IMR-90 (cell line): Measurements from ENCODE around the gene LZIC. TPM values are rescaled to one million over a fixed set of nuclear protein-coding genes. Genes with fewer than 3 reads are reported as not detected.

Experiments used
- ATAC-seq: fragments of 200-7000 bp; cut with Tn5 transposase; 2 replicates; pipeline ENCODE4 v1.9.1; 2020; ENCODE audit warnings: low read depth, mild to moderate bottlenecking, moderate library complexity
- BruUV-seq: library from RNA; stranded (reverse); fragments of 400-500 nt; replicated peaks from 2 replicates; lab custom pipeline; 2021; lab: Mats Ljungman, UMichigan
- CTCF ChIA-PET: fragments of 300-600 bp; formaldehyde crosslinking; extraction: SDS; loops from one replicate; lab custom pipeline; 2021; ENCODE audit warnings: antibody characterized with exemption; lab: Yijun Ruan, JAX
- POLR2A ChIA-PET: fragments of 300-600 bp; sonication (Branson Sonifier 250); formaldehyde crosslinking; loops from one replicate; lab custom pipeline; 2022; ENCODE audit warnings: antibody characterized with exemption; ENCODE audit not compliant: unreplicated experiment; lab: Charles Lee
- DNase-seq: peaks from one replicate; pipeline ENCODE4 v3.0.0; 2013
- H2AFZ ChIP-seq: replicated peaks from 2 replicates; pipeline ENCODE3; 2013; ENCODE audit warnings: low read length, mild to moderate bottlenecking; ENCODE audit not compliant: poor library complexity
- H2AK5ac ChIP-seq: 2 replicates; pipeline ENCODE4 v1.6.1; 2013; ENCODE audit warnings: low read depth, low read length, inconsistent platforms
- H2AK9ac ChIP-seq: replicated peaks from 2 replicates; pipeline ENCODE3; 2013; ENCODE audit warnings: mild to moderate bottlenecking, low read depth, low read length, moderate library complexity; ENCODE audit not compliant: poor library complexity
- H2BK120ac ChIP-seq: 2 replicates; pipeline ENCODE4 v1.6.1; 2013; ENCODE audit warnings: low read depth, low read length, inconsistent platforms
- H2BK15ac ChIP-seq: 3 replicates; pipeline ENCODE4 v1.6.1; 2013; ENCODE audit warnings: low read depth, low read length, inconsistent platforms
- H2BK20ac ChIP-seq: 2 replicates; pipeline ENCODE4 v1.6.1; 2013; ENCODE audit warnings: low read depth, mild to moderate bottlenecking, inconsistent platforms, low read length, moderate library complexity
- H2BK5ac ChIP-seq: 2 replicates; pipeline ENCODE4 v1.6.1; 2013; ENCODE audit warnings: mild to moderate bottlenecking, low read depth, low read length, inconsistent platforms; ENCODE audit not compliant: poor library complexity, severe bottlenecking
- H3K14ac ChIP-seq: replicated peaks from 2 replicates; pipeline ENCODE4 v1.6.1; 2013; ENCODE audit warnings: low read depth, low read length, inconsistent platforms
- H3K18ac ChIP-seq: 2 replicates; pipeline ENCODE4 v1.6.1; 2013; ENCODE audit warnings: low read depth, low read length, control low read depth
- H3K23ac ChIP-seq: 2 replicates; pipeline ENCODE4 v1.6.1; 2013; ENCODE audit warnings: low read depth, low read length, inconsistent platforms
- H3K27ac ChIP-seq: 2 replicates; pipeline ENCODE4 v1.5.1; 2013; ENCODE audit warnings: mild to moderate bottlenecking, control low read depth, low read length; ENCODE audit not compliant: insufficient read depth
- H3K27me3 ChIP-seq: 2 replicates; pipeline ENCODE4 v1.6.1; 2013; ENCODE audit warnings: low read length; ENCODE audit not compliant: control insufficient read depth, insufficient read depth
- H3K36me3 ChIP-seq: 2 replicates; pipeline ENCODE4 v1.6.1; 2013; ENCODE audit warnings: low read length, mixed read lengths; ENCODE audit not compliant: control insufficient read depth, insufficient read depth
- H3K4ac ChIP-seq: 2 replicates; pipeline ENCODE4 v1.6.1; 2013; ENCODE audit warnings: low read depth, low read length, inconsistent platforms
- H3K4me1 ChIP-seq: 2 replicates; pipeline ENCODE4 v1.6.1; 2013; ENCODE audit warnings: low read length, mixed read lengths; ENCODE audit not compliant: control insufficient read depth, insufficient read depth
- H3K4me2 ChIP-seq: 2 replicates; pipeline ENCODE4 v1.6.1; 2013; ENCODE audit warnings: low read depth, mild to moderate bottlenecking, control low read depth, low read length, moderate library complexity
- H3K4me3 ChIP-seq: 2 replicates; pipeline ENCODE4 v1.5.1; 2013; ENCODE audit warnings: low read depth, mild to moderate bottlenecking, control low read depth, low read length, moderate library complexity; ENCODE audit not compliant: insufficient read depth
- H3K56ac ChIP-seq: 2 replicates; pipeline ENCODE4 v1.6.1; 2013; ENCODE audit warnings: low read length, inconsistent platforms; ENCODE audit not compliant: insufficient read depth; ENCODE audit errors: extremely low read depth
- H3K79me1 ChIP-seq, 2 experiments: 2 replicates each; pipeline ENCODE4 v1.6.1; 2013; ENCODE audit warnings: low read length in 2 of 2, inconsistent platforms in 1 of 2, low read depth in 1 of 2
- H3K9ac ChIP-seq: 2 replicates; pipeline ENCODE4 v1.6.1; 2013; ENCODE audit warnings: low read depth, low read length, control low read depth
- H3K9me1 ChIP-seq: 2 replicates; pipeline ENCODE4 v1.6.1; 2013; ENCODE audit warnings: low read length, inconsistent platforms; ENCODE audit not compliant: insufficient read depth
- H3K9me3 ChIP-seq: 2 replicates; pipeline ENCODE4 v1.6.1; 2013; ENCODE audit warnings: low read length; ENCODE audit not compliant: control insufficient read depth, insufficient read depth
- H4K20me1 ChIP-seq: 2 replicates; pipeline ENCODE4 v1.6.1; 2013; ENCODE audit warnings: low read length, inconsistent platforms; ENCODE audit not compliant: insufficient read depth
- H4K5ac ChIP-seq: 2 replicates; pipeline ENCODE4 v1.6.1; 2013; ENCODE audit warnings: mild to moderate bottlenecking, low read depth, low read length, control low read depth
- H4K8ac ChIP-seq, 2 experiments: 2 replicates each; pipeline ENCODE4 v1.6.1; 2013; ENCODE audit warnings: low read depth in 2 of 2, low read length in 2 of 2, control low read depth in 1 of 2, inconsistent platforms in 1 of 2
- H4K91ac ChIP-seq: 2 replicates; pipeline ENCODE4 v1.6.1; 2013; ENCODE audit warnings: low read depth, low read length, inconsistent platforms; ENCODE audit not compliant: insufficient read depth
- BHLHE40 ChIP-seq: fragments of 150-350 bp; IDR thresholded peaks from 2 replicates; pipeline ENCODE4 v1.6.1; 2016; ENCODE audit warnings: mild to moderate bottlenecking, low read depth, low read length
- CEBPB ChIP-seq: IDR thresholded peaks from 2 replicates; pipeline ENCODE4 v1.6.1; 2012; ENCODE audit warnings: low read depth, low read length, improper control_type of control experiment
- FOS ChIP-seq: fragments of 150-350 bp; IDR thresholded peaks from 2 replicates; pipeline ENCODE4 v1.6.1; 2016; ENCODE audit warnings: low read depth, low read length
- MAFK ChIP-seq: IDR thresholded peaks from 2 replicates; pipeline ENCODE4 v1.6.1; 2012; ENCODE audit warnings: low read depth, low read length, improper control_type of control experiment
- MAZ ChIP-seq: IDR thresholded peaks from 2 replicates; pipeline ENCODE4 v1.6.1; 2012; ENCODE audit warnings: low read depth, mild to moderate bottlenecking, low read length, improper control_type of control experiment, moderate library complexity, borderline replicate concordance
- WGBS, 2 experiments: methylation state at CpG; one replicate each; pipeline versions ENCODE4 v1.1.5 to v1.1.7; 2013; ENCODE audit warnings: missing lambda C conversion rate in 2 of 2; ENCODE audit not compliant: insufficient read length in 1 of 2; ENCODE audit errors: extremely low coverage in 2 of 2; 5-methylcytosine and 5-hydroxymethylcytosine counted together
- dilution Hi-C: fragments of 300-500 bp; cut with HindIII; formaldehyde crosslinking; loops from one replicate; pipeline ENCODE4 v1.14.3; 2018; ENCODE audit warnings: low sequenced_read_pairs; ENCODE audit not compliant: unreplicated experiment
- in situ Hi-C: fragments of 300-500 bp; cut with MboI; formaldehyde crosslinking; loops from 3 replicates; pipeline ENCODE4 v1.14.3; 2019; ENCODE audit warnings: low sequenced_read_pairs, inconsistent platforms, mixed read lengths
- intact Hi-C: fragments of 100-400 bp; cut with micrococcal nuclease; formaldehyde crosslinking; loops from 2 replicates; pipeline ENCODE4 v1.10.0; 2022
- polyA plus RNA-seq, 3 experiments: library from polyadenylated mRNA; depleted of rRNA; stranded (reverse); fragments of >200 nt; gene quantifications; 2 replicates each; pipeline ENCODE4 v1.2.3, GENCODE V29; 2012; ENCODE audit warnings: low replicate concordance in 1 of 3
- total RNA-seq: library from RNA; depleted of rRNA; stranded (reverse); fragments of >200 nt; gene quantifications from 2 replicates; pipeline ENCODE4 v1.2.3, GENCODE V29; 2012
- TF ChIP-seq, protein P1 (sequence below): fragments of 150-350 bp; IDR thresholded peaks from 2 replicates; pipeline ENCODE4 v1.6.1; 2017; ENCODE audit warnings: mild to moderate bottlenecking, antibody characterized with exemption, low read length, low read depth

The LZIC gene
- total and polyA plus RNA-seq, 2 of the 4 experiments (the other 2 are of a cell fraction) = 11.6 to 19.0 TPM

DNA sequence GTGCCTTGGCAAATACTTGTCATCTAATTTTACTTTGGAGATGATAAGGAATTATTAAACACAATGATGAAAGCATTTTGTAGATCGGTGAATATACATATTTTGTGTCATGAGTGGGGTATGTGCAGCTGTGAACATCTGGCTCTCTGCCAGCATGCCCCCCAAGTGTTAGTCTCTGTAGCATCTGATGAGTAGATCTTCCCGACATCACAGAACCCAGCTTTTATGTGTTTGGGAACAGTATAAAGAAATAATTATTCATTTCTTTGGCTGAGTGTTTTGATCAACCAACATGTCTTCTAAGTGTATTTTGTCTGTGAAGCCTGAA is 28.6 kb downstream of the LZIC start:
- no peak for TF ChIP-seq MAFK
- no peak for TF ChIP-seq MAZ
- TF ChIP-seq CEBPB = no peak
- no peak for TF ChIP-seq BHLHE40
- TF ChIP-seq, protein P1, sequence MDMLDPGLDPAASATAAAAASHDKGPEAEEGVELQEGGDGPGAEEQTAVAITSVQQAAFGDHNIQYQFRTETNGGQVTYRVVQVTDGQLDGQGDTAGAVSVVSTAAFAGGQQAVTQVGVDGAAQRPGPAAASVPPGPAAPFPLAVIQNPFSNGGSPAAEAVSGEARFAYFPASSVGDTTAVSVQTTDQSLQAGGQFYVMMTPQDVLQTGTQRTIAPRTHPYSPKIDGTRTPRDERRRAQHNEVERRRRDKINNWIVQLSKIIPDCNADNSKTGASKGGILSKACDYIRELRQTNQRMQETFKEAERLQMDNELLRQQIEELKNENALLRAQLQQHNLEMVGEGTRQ = no peak
- no peak for TF ChIP-seq FOS
- WGBS, 2 experiments = no CpG with 5 or more reads among the region's 2 CpGs
- H4K91ac ChIP-seq = no peak overlapping the region
- H3K4me3 ChIP-seq = no peak overlapping the region
- no peak overlapping the region for H2BK5ac ChIP-seq
- H3K9me1 ChIP-seq = no peaks in the 10 kb centered on the region
- H2AFZ ChIP-seq = no peak overlapping the region
- no peak for DNase-seq
- no peaks in the 10 kb centered on the region for H3K9me3 ChIP-seq
- H3K14ac ChIP-seq = no peak overlapping the region
- POLR2A ChIA-PET = no interaction called here
- no peak overlapping the region for H2BK15ac ChIP-seq
- no peak overlapping the region for H3K4ac ChIP-seq
- no peak overlapping the region for H3K4me2 ChIP-seq
- no peaks in the 10 kb centered on the region for H3K36me3 ChIP-seq
- no peak overlapping the region for H3K9ac ChIP-seq
- no peak overlapping the region for H2BK20ac ChIP-seq
- no peak for ATAC-seq
- H3K27me3 ChIP-seq = no peaks in the 10 kb centered on the region
- no peak overlapping the region for H3K56ac ChIP-seq
- no peak overlapping the region for H2AK5ac ChIP-seq
- dilution Hi-C loops (no loop called here), intact Hi-C loops (loop anchor here (1.0 kb wide), 1 partner anchor 39 kb away; no protein-coding TSS in a partner anchor), in situ Hi-C loops (no loop called here)
- H4K8ac ChIP-seq = no peak overlapping the region
- H4K20me1 ChIP-seq = no peaks in the 10 kb centered on the region
- H3K27ac ChIP-seq = no peak overlapping the region
- no peak overlapping the region for H3K18ac ChIP-seq
- no TSS peak for BruUV-seq
- no peak overlapping the region for H3K23ac ChIP-seq
- no peak overlapping the region for H2BK120ac ChIP-seq
- H2AK9ac ChIP-seq = no peak overlapping the region
- H3K4me1 ChIP-seq = no peaks in the 10 kb centered on the region
- no peak overlapping the region for H4K5ac ChIP-seq
- CTCF ChIA-PET = interaction anchor here (1.3 to 2.0 kb wide), 2 partner anchors 28 to 39 kb away, joined by 5 read pairs; no protein-coding TSS in a partner anchor
- H3K79me1 ChIP-seq = peaks cover under 1 to 2% of the 10 kb centered on the region in 2 experiments; a peak in 3 of 4 replicates
